Esophagus muscularis mucosa (tissue), 4 donors: ENCODE data around the gene IGSF5.

Experiments used
- EP300 ChIP-seq: sonication (generic); formaldehyde crosslinking; IDR thresholded peaks from one replicate; pipeline ENCODE4 v1.6.1; 2017; ENCODE audit warnings: antibody characterized with exemption
- POLR2A ChIP-seq: fragments of 450-650 bp; IDR thresholded peaks from one replicate; pipeline ENCODE4 v1.6.1; 2017; ENCODE audit warnings: antibody characterized with exemption, moderate library complexity, mild to moderate bottlenecking, low read depth
- POLR2AphosphoS5 ChIP-seq, 2 donors: sonication (generic); formaldehyde crosslinking; IDR thresholded peaks; one replicate each; pipeline ENCODE4 v1.6.1; 2017; ENCODE audit warnings: antibody characterized with exemption in 2 of 2
- TF ChIP-seq, protein P1 (sequence below), 3 experiments: fragments of 200-600 bp in 2 of 3; fragments of 450-650 bp in 1 of 3; sonication (generic) in 2 of 3; IDR thresholded peaks; one replicate each; pipeline ENCODE4 v1.5.1; 2017 to 2019; ENCODE audit warnings: antibody characterized with exemption in 3 of 3, mild to moderate bottlenecking in 2 of 3, moderate library complexity in 1 of 3

DNA sequence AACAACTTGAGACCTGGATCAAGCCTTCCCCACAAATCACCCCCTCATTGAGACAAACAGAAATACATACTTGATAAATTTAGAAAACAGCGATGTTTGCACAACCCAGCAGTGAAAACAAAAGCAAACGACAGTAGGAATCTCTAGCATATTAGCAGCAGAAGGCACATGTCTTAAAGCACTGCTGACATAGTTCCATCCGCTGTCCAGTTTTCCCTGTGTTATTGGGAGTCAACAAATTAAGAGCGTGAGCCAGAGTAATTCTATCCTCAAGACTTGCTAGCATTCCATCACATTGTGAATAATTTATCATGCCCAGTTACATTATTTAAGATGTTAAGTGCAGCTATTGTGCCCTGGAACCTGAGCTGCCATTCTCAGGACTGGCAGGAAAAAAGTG lies 55.3 kb downstream of the IGSF5 start:
- TF ChIP-seq, protein P1, sequence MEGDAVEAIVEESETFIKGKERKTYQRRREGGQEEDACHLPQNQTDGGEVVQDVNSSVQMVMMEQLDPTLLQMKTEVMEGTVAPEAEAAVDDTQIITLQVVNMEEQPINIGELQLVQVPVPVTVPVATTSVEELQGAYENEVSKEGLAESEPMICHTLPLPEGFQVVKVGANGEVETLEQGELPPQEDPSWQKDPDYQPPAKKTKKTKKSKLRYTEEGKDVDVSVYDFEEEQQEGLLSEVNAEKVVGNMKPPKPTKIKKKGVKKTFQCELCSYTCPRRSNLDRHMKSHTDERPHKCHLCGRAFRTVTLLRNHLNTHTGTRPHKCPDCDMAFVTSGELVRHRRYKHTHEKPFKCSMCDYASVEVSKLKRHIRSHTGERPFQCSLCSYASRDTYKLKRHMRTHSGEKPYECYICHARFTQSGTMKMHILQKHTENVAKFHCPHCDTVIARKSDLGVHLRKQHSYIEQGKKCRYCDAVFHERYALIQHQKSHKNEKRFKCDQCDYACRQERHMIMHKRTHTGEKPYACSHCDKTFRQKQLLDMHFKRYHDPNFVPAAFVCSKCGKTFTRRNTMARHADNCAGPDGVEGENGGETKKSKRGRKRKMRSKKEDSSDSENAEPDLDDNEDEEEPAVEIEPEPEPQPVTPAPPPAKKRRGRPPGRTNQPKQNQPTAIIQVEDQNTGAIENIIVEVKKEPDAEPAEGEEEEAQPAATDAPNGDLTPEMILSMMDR (IDR thresholded peaks at IDR 0.05), result no peak
- no peak for TF ChIP-seq POLR2AphosphoS5 (IDR thresholded peaks at IDR 0.05)
- TF ChIP-seq POLR2A, result no peak
- TF ChIP-seq EP300, result no peak
